ENCODE measurements around the gene RBL1. TPM values are rescaled to one million over a fixed set of nuclear protein-coding genes. Genes with fewer than 3 reads are reported as not detected.
A peak's percentile ranks its signal among the peaks of the same experiment; 100 is the strongest.

RBL1 gene, protein sequence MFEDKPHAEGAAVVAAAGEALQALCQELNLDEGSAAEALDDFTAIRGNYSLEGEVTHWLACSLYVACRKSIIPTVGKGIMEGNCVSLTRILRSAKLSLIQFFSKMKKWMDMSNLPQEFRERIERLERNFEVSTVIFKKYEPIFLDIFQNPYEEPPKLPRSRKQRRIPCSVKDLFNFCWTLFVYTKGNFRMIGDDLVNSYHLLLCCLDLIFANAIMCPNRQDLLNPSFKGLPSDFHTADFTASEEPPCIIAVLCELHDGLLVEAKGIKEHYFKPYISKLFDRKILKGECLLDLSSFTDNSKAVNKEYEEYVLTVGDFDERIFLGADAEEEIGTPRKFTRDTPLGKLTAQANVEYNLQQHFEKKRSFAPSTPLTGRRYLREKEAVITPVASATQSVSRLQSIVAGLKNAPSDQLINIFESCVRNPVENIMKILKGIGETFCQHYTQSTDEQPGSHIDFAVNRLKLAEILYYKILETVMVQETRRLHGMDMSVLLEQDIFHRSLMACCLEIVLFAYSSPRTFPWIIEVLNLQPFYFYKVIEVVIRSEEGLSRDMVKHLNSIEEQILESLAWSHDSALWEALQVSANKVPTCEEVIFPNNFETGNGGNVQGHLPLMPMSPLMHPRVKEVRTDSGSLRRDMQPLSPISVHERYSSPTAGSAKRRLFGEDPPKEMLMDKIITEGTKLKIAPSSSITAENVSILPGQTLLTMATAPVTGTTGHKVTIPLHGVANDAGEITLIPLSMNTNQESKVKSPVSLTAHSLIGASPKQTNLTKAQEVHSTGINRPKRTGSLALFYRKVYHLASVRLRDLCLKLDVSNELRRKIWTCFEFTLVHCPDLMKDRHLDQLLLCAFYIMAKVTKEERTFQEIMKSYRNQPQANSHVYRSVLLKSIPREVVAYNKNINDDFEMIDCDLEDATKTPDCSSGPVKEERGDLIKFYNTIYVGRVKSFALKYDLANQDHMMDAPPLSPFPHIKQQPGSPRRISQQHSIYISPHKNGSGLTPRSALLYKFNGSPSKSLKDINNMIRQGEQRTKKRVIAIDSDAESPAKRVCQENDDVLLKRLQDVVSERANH
- total RNA-seq = 10 to 100 TPM; 21.0 to 28.4 (median 22.2) TPM
- total RNA-seq (2013) = 38.2 TPM

DNA sequence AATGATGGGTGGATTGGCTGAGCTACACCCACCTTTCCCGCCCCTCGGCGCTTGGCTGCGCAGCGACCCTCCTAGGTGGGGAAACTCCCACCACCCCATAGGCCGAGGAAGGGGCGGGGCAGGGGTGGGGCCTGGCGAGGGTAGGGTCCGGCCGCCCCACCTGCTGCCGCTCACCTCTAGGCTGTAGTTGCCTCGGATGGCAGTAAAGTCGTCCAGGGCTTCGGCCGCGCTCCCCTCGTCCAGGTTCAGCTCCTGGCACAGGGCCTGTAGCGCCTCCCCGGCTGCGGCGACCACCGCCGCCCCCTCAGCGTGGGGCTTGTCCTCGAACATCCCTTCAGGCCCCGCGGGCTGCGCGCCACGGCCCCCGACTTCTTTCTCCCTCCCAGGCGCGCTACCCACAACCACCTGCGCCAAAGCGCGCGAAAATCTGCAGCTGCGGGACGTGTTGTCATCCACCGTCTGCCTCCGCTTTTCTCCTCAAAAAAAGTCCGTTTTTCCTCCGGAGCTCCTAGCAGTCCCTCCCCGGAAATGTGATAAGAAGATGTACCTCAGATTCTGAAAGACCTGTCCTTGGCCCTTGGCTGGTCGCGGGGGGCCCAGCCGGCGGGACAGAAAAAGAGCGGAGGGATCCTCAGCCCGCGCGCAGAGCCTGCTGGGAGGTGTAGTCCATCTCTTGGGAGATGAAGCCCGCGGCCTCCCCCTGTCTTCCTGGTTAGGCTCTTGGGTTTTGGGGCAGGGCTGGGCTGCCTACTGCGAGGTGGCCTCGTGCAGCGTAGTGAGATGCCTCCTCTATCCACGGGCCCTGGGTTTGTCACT, at the start of gene RBL1:
RBL1 (minus strand) TSS at position 399 of the 816 bp plus-strand sequence; CDS start at position 330, 69 bp downstream.
- peak; percentile 90 to 93 (median 90) for ATAC-seq
- TF ChIP-seq, protein P1, sequence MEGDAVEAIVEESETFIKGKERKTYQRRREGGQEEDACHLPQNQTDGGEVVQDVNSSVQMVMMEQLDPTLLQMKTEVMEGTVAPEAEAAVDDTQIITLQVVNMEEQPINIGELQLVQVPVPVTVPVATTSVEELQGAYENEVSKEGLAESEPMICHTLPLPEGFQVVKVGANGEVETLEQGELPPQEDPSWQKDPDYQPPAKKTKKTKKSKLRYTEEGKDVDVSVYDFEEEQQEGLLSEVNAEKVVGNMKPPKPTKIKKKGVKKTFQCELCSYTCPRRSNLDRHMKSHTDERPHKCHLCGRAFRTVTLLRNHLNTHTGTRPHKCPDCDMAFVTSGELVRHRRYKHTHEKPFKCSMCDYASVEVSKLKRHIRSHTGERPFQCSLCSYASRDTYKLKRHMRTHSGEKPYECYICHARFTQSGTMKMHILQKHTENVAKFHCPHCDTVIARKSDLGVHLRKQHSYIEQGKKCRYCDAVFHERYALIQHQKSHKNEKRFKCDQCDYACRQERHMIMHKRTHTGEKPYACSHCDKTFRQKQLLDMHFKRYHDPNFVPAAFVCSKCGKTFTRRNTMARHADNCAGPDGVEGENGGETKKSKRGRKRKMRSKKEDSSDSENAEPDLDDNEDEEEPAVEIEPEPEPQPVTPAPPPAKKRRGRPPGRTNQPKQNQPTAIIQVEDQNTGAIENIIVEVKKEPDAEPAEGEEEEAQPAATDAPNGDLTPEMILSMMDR (IDR thresholded peaks at IDR 0.05) = no peak
- H3K9me3 ChIP-seq (ENCODE audit: control insufficient read depth, insufficient read depth, low read length) = no peaks in the 10 kb centered on the region
- Mint-ChIP-seq H3K36me3 (no peaks in the 10 kb centered on the region), H3K27ac (peak within 1 kb of the TSS; percentile 96 to 98), H3K9me3 (no peaks in the 10 kb centered on the region), H3K27me3 (ENCODE audit: low read depth in 2 of 2) (no peaks in the 10 kb centered on the region), H3K4me3 (peak within 1 kb of the TSS; percentile 99), H3K4me1 (peaks cover 15 to 22% of the 10 kb centered on the region in 2 donors)
- intact Hi-C loops (cut with micrococcal nuclease) = loop anchor here (5.0 kb wide), 1 partner anchor 89 kb away; no protein-coding TSS in a partner anchor
- peaks cover 21% of the 10 kb centered on the region for H3K4me1 ChIP-seq (ENCODE audit: control insufficient read depth, insufficient read depth, low read length)
- H3K36me3 ChIP-seq (ENCODE audit: control insufficient read depth, insufficient read depth, low read length) = no peaks in the 10 kb centered on the region
- no peaks in the 10 kb centered on the region for H3K27me3 ChIP-seq (ENCODE audit: control insufficient read depth, insufficient read depth, low read length)
- under 1% methylated on average over 58 of the region's 58 CpGs for WGBS (ENCODE audit: insufficient coverage)
- peak; percentile 79 to 92 for DNase-seq
- peak within 1 kb of the TSS; percentile 74 for H3K4me3 ChIP-seq (ENCODE audit: low read length)
- H3K27ac ChIP-seq (ENCODE audit: low read length) = peak within 1 kb of the TSS; percentile 80

DNA sequence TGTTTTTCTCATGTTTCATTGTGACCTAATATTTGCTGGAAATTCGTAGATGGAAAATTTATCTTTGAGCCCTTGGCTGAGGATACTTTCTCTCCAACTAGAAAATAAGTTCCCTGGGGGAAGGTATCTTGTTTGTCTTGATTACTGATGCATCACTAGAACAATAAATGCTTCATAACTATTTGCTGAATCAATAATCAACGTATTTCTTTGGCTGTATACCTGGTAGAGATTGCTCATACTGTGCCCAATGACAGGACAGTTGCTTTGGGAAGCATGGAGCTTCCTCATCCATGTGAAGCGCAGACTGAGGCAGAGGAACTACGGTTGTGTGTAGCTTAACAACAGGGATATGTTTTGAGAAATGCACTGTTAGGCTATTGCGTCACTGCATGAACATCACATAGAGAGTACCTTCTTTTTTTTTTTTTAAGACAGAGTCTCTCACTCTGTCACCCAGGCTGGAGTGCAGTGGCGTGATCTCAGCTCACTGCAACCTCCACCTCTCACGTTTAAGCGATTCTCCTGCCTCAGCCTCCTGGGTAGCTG, 49.1 kb upstream of the RBL1 start:
- Histone ChIP-seq H3K4me3 (ENCODE audit: low read length) (no peak overlapping the region), H3K27ac (ENCODE audit: low read length) (no peak overlapping the region), H3K4me1 (ENCODE audit: control insufficient read depth, insufficient read depth, low read length) (no peaks in the 10 kb centered on the region), H3K36me3 (ENCODE audit: control insufficient read depth, insufficient read depth, low read length) (no peaks in the 10 kb centered on the region), H3K9me3 (ENCODE audit: control insufficient read depth, insufficient read depth, low read length) (no peaks in the 10 kb centered on the region), H3K27me3 (ENCODE audit: control insufficient read depth, insufficient read depth, low read length) (no peaks in the 10 kb centered on the region)
- no peak overlapping the region for H3K4me3 Mint-ChIP-seq
- intact Hi-C loops (cut with micrococcal nuclease) = no loop called here
- no peaks in the 10 kb centered on the region for H3K9me3 Mint-ChIP-seq
- no peak overlapping the region for H3K27ac Mint-ChIP-seq
- ATAC-seq = no peak
- WGBS (ENCODE audit: insufficient coverage) = 94% methylated on average over 7 of the region's 8 CpGs
- TF ChIP-seq, protein P1 (IDR thresholded peaks at IDR 0.05) = no peak
- no peaks in the 10 kb centered on the region for H3K4me1 Mint-ChIP-seq
- DNase-seq = no peak
- H3K36me3 Mint-ChIP-seq = no peaks in the 10 kb centered on the region
- no peaks in the 10 kb centered on the region for H3K27me3 Mint-ChIP-seq (ENCODE audit: low read depth in 2 of 2)

DNA sequence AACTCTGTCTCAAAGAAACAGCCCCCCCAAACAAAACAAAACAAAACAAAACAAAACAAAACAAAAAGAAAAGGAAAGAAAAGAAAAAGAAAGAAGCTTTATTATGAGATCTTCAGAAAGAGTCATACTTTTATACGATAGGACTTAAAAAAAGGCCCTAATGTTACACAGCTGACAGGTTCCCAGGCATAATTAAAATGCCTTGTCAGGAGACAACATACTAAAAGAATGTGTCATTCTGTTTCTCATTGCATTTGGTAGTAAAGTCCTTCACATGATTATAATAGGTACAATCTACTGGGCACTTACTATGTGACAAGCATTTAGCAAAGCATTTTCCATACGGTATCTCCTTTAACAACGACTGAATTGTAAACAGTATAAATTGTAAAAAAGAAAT, 46.9 kb upstream of the RBL1 start:
- no peaks in the 10 kb centered on the region for H3K4me1 Mint-ChIP-seq
- no peak for DNase-seq
- H3K4me3 ChIP-seq (ENCODE audit: low read length) = no peak overlapping the region
- H3K27me3 ChIP-seq (ENCODE audit: control insufficient read depth, insufficient read depth, low read length) = no peaks in the 10 kb centered on the region
- H3K36me3 ChIP-seq (ENCODE audit: control insufficient read depth, insufficient read depth, low read length) = no peaks in the 10 kb centered on the region
- H3K4me1 ChIP-seq (ENCODE audit: control insufficient read depth, insufficient read depth, low read length) = no peaks in the 10 kb centered on the region
- no peak overlapping the region for H3K4me3 Mint-ChIP-seq
- no peaks in the 10 kb centered on the region for H3K27me3 Mint-ChIP-seq (ENCODE audit: low read depth in 2 of 2)
- ATAC-seq = no peak
- no peak overlapping the region for H3K27ac Mint-ChIP-seq
- H3K9me3 ChIP-seq (ENCODE audit: control insufficient read depth, insufficient read depth, low read length) = no peaks in the 10 kb centered on the region
- H3K27ac ChIP-seq (ENCODE audit: low read length) = no peak overlapping the region
- TF ChIP-seq, protein P1 (IDR thresholded peaks at IDR 0.05) = no peak
- H3K9me3 Mint-ChIP-seq = no peaks in the 10 kb centered on the region
- no peaks in the 10 kb centered on the region for H3K36me3 Mint-ChIP-seq
- intact Hi-C loops (cut with micrococcal nuclease) = no loop called here
- 100% methylated on average over 1 of the region's 3 CpGs for WGBS (ENCODE audit: insufficient coverage)
